ENCODE measurements around the gene LRMDA. TPM values are rescaled to one million over a fixed set of nuclear protein-coding genes. Genes with fewer than 3 reads are reported as not detected.

Gene LRMDA
- total RNA-seq, 6 donors from 2014 or later, result 12.8 to 185 (median 18.1) TPM

GRCh38 chr10:75443362-75443761 is 11.9 kb downstream of the LRMDA start:
- Histone ChIP-seq H3K27me3 (no peaks in the 10 kb centered on the region), H3K4me3 (no peak overlapping the region), H3K27ac (no peak overlapping the region), H3K9me3 (peaks cover 0 to 13% (median 3%) of the 10 kb centered on the region in 4 donors), H3K36me3 (peaks cover 0 to 8% (median 5%) of the 10 kb centered on the region in 4 donors), H3K4me1 (no peaks in the 10 kb centered on the region)
- DNase-seq (no peak), ATAC-seq (ENCODE audit: low FRiP score in 2 of 2) (no peak)
- 91 to 97% methylated on average over 2 of the region's 2 CpGs for WGBS, 2 donors
- no peak for TF ChIP-seq EP300 (IDR thresholded peaks at IDR 0.05)
- no peak for TF ChIP-seq POLR2AphosphoS5 (IDR thresholded peaks at IDR 0.05)
- no peak for TF ChIP-seq CTCF (IDR thresholded peaks at IDR 0.05)
- TF ChIP-seq POLR2A (IDR thresholded peaks at IDR 0.05), result no peak

- no peak overlapping the region for H3K27ac ChIP-seq
- no peak for DNase-seq
- no peaks in the 10 kb centered on the region for H3K36me3 ChIP-seq
- H3K4me3 ChIP-seq, result no peak overlapping the region
- WGBS, 2 donors, result 56 to 87% methylated on average over 3 of the region's 3 CpGs
- no peaks in the 10 kb centered on the region for H3K27me3 ChIP-seq
- TF ChIP-seq POLR2A (IDR thresholded peaks at IDR 0.05), result no peak
- TF ChIP-seq EP300 (IDR thresholded peaks at IDR 0.05), result no peak
- TF ChIP-seq POLR2AphosphoS5 (IDR thresholded peaks at IDR 0.05), result no peak
- no peak for TF ChIP-seq CTCF (IDR thresholded peaks at IDR 0.05)
- no peak for ATAC-seq (ENCODE audit: low FRiP score in 2 of 2)
- H3K4me1 ChIP-seq, result no peaks in the 10 kb centered on the region
- H3K9me3 ChIP-seq, result peaks cover 0 to 13% (median 3%) of the 10 kb centered on the region in 4 donors
Measured at GRCh38 chr10:75444781-75445386, 13.5 kb downstream of the LRMDA start.

DNA sequence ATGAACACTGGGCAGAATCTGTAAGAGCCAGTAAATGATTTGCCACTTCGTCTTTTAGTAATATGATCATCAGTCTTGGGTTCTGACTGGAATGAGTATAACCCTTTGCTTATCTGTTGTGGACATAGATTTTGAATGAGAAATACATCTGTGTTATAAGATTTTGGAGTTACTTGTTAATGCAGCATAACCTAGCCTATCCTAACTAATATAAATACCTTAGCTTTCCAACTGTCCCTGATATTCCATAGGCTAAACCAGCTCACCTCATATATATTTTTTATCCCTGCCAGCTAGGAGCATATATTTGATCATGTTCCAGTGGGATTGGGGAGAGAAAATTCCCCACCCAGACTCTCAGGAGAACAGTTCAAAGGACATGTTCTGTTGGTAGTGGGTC is 15.1 kb downstream of the LRMDA start:
- H3K9me3 ChIP-seq, result peaks cover 0 to 13% (median 3%) of the 10 kb centered on the region in 4 donors
- H3K27me3 ChIP-seq, result no peaks in the 10 kb centered on the region
- no peaks in the 10 kb centered on the region for H3K36me3 ChIP-seq
- no peak for ATAC-seq (ENCODE audit: low FRiP score in 2 of 2)
- no peak overlapping the region for H3K27ac ChIP-seq
- 95 to 100% methylated on average over 1 of the region's 1 CpG for WGBS, 2 donors
- no peak overlapping the region for H3K4me3 ChIP-seq
- TF ChIP-seq POLR2A (IDR thresholded peaks at IDR 0.05) (no peak), CTCF (IDR thresholded peaks at IDR 0.05) (no peak), EP300 (IDR thresholded peaks at IDR 0.05) (no peak), POLR2AphosphoS5 (IDR thresholded peaks at IDR 0.05) (no peak)
- no peak for DNase-seq
- no peaks in the 10 kb centered on the region for H3K4me1 ChIP-seq

DNA sequence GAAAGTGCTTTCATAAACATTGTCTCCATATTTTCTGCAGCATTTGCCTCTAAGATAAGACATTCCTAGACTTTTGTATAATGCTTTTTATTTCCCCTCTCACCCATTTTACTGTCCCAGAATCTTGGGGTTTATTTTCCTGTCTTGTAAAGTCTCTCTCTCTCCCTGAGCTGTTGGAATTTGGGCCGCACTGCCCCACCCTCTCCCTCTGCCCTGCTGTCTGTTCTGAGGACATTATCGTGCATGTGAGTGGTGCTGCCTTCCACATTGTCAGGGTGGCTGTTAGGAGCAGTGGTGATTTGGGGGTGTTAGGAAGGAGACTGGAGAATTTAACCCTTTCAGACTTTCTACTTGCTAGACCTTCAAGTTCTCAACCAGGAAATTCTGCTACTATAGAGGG is 16.7 kb downstream of the LRMDA start:
- H3K36me3 ChIP-seq, result no peaks in the 10 kb centered on the region
- H3K4me3 ChIP-seq, result no peak overlapping the region
- TF ChIP-seq EP300 (IDR thresholded peaks at IDR 0.05) (no peak), CTCF (IDR thresholded peaks at IDR 0.05) (no peak), POLR2A (IDR thresholded peaks at IDR 0.05) (no peak), POLR2AphosphoS5 (IDR thresholded peaks at IDR 0.05) (no peak)
- no peaks in the 10 kb centered on the region for H3K4me1 ChIP-seq
- DNase-seq, result no peak
- H3K27ac ChIP-seq, result no peak overlapping the region
- H3K27me3 ChIP-seq, result no peaks in the 10 kb centered on the region
- no peak for ATAC-seq (ENCODE audit: low FRiP score in 2 of 2)
- WGBS, 2 donors, result 53 to 74% methylated on average over 2 of the region's 2 CpGs
- H3K9me3 ChIP-seq, result peaks cover 0 to 11% (median 3%) of the 10 kb centered on the region in 4 donors
